ENCODE data around the gene ARIH1.

Gene ARIH1

GRCh38 chr15:72538931-72539330, 64.8 kb downstream of the ARIH1 start:
- no peak for DNase-seq (ENCODE audit: low read depth in 2 of 2)

DNA sequence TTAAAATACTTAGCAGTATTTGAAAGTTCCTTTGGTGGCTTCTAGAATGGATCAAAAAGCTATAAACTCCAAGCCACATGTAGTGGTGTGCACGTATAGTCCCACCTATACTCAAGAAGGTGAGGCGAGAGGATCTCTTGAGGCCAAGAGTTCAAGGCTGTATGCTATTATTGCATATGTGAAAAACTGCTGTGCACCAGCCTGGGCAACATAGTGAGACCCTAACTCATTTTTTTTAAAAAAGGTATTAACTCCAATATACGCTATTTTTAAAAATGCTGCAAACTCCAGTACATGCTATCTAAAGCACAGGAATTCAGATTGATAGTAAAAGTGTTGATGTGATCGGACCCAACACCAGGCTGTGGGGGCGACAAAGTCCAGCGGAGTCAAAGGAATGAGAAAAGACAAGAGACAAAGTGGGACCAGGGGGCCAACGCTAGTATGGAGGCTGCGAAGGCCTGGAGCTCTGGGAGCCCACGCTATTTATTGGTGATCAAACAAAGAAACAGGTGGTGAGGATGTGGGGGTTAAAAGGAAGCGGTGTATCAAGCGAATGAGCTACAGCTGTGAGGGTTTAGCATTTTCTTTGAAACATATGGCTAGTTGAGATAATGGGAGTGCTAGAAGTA, 66.6 kb downstream of the ARIH1 start:
- no peak for DNase-seq (ENCODE audit: low read depth in 2 of 2)

DNA sequence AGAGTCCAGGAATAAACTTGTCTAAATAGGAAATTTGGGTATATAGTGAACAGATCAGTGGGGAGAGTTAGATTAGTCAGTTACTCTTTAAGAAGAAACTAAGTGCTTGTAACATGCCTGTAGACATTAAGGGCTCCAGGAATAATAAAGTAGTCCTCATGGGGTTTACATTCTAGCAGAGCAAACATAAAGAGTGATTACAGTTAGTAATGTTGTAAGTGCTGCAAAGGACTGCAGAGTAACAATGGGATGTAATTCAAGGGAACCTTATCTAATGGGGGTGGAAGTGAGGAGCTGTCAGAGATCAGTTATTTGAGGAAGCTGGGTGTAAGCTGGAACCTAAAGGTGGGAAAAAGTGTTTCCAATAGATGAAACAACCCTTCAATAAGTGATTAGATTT, 67.5 kb downstream of the ARIH1 start:
- no peak for DNase-seq (ENCODE audit: low read depth in 2 of 2)

DNA sequence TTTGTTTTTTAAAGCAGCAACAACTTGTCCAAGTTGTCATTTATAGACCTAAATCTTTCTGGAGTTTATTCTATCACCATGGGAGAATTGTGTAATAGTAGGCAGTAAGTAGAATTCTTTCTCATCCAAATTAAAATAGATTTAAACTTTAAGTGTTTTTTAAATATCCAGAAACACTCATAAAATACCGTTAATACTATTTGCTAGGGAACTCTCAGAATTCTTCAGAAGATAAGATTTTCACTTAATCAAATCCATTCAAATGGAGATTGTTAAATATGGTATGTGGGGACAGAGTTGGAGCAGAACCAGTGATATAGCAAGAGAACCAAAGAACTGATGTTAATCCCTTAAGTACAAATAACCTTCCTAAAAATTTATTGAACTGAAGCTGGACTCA, 71.0 kb downstream of the ARIH1 start:
- DNase-seq (ENCODE audit: low read depth in 2 of 2): no peak

DNA sequence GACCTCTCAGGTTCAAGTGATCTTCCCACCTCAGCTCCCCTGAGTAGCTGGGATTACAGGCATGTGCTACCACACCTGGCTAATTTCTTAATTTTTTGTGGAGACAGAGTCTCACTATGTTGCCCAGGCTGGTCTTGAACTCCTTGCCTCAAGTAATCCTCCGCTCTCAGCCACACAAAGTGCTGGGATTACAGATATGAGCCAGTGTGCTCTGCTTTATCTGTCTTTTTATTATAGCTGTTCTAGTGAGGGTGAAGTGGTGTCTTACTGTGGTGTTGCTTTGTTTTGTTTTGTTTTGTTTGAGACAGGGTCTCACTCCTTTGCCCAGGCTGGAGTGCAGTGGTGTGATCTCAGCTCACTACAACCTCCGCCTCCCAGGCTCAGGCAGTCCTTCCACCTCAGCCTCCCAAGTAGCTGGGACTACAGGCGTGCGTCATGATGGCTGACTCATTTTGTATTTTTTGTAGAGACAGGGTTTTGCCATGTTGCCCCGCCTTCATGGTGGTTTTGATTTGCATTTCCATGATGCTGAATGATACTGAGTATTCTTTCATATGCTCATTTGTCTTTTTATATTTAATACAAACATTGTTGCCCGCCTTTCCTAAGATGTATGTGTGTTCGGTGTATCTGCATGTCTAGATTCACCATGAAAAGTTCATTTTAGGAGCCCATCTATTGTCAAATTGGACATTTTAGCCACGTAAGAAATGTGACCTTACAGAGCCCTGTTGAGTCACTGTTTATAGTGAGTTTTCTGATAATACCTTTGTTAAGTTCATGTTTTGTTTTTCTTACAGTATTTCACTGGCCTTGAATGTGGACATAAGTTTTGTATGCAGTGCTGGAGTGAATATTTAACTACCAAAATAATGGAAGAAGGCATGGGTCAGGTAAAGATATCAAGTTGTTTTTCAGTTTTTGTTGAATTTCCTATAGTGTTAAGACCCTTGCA, 80.6 kb downstream of the ARIH1 start:
- peak; percentile 11 to 21 for DNase-seq (ENCODE audit: low read depth in 2 of 2)

DNA sequence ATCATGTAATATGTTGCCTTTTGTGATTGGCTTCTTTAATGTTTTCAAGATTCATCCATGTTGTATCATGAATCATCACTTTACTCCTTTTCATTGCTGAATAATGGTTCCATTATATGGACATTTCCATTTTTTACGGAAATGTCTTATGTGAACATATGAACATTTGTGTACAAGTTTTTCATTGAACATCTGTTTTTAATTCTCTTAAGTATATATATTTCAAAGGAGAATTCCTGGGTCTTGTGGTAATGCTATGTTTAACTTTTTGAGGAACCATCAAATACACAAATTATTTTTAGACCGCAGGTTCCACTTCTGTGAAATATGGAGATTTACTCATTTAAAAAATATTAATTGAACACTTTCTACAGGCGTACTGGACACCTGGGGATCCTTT, 85.7 kb downstream of the ARIH1 start:
- DNase-seq (ENCODE audit: low read depth in 2 of 2): no peak

- no peak for DNase-seq (ENCODE audit: low read depth in 2 of 2)
Observed at GRCh38 chr15:72560458-72560857, 86.3 kb downstream of the ARIH1 start.

DNA sequence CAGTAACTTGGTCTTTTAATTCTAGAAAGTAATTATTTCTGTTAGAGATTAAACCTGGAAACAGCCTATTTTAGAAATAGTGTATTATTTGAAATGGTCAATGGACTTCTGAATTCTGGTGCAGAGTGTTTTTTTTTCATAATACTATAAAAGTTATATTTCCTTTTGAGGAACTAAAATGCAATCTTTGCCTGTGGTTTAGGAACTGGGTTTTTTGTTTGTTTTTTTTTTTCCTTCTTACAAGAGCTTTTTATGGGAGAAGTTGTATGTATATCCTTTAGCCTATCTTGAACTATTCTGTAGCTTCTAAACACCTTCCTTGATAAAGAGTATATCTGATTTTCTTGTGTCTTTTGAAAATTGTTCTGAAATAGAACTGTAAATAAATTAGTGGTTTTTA, 88.3 kb downstream of the ARIH1 start:
- no peak for DNase-seq (ENCODE audit: low read depth in 2 of 2)

GRCh38 chr15:72562878-72563277, 88.7 kb downstream of the ARIH1 start:
- DNase-seq (ENCODE audit: low read depth in 2 of 2): no peak

GRCh38 chr15:72564091-72564490, 90.0 kb downstream of the ARIH1 start:
- DNase-seq (ENCODE audit: low read depth in 2 of 2): no peak

DNA sequence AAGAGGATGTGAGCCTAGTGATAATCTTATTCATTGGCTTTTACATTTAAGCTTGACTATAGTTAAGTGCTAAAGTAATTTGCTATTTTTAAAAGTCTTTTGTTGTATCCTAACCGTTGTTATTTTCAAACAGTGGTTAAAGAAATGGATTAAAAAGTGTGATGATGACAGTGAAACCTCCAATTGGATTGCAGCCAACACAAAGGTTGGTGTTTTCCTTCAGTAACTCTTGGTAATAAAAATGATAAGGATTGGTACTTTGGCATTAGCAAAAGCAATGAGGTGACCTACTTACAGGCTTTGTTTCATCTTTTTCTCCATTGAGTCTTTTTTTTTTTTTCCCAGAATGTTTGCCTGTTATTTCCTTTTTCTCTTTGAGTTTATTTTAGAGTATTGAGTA, 92.8 kb downstream of the ARIH1 start:
- no peak for DNase-seq (ENCODE audit: low read depth in 2 of 2)

DNA sequence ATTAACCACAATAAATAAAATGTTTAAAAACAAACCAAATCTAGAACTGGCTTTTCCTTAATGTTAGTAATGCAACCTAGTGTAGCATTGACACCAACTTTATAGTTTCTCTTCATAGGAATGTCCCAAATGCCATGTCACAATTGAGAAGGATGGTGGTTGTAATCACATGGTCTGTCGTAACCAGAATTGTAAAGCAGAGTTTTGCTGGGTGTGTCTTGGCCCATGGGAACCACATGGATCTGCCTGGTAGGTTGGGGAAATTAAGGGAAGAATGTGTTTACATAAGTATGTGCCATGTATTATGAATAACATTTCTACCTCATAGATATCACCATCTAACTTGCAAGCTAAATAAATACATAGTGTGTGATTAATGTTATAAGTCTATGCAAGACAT, 95.9 kb downstream of the ARIH1 start:
- DNase-seq (ENCODE audit: low read depth in 2 of 2): no peak

GRCh38 chr15:72579814-72580213, 105.7 kb downstream of the ARIH1 start:
- no peak for DNase-seq (ENCODE audit: low read depth in 2 of 2)

DNA sequence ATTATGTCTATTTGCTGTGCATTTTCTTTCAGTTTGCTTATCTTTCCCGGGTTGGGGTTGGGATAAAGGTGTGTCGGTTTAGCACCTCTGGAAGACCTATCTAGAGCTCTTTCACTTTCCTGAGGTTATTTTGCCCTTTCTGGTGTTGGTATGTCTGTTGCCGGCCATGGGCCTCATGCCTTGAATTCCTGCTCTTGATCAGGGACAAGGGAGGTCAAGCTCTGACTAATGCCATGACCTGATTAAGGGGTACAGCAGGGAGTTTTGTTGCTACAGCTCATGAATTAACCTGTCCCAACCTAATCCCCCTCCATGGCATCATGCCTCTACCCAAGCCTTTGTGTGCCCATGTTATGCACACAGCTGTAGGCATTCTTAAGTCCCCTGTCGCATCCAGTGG, 109.9 kb downstream of the ARIH1 start:
- DNase-seq (ENCODE audit: low read depth in 2 of 2): no peak

- no peak for DNase-seq (ENCODE audit: low read depth in 2 of 2)
Observed at GRCh38 chr15:72585025-72585424, 110.9 kb downstream of the ARIH1 start.

DNA sequence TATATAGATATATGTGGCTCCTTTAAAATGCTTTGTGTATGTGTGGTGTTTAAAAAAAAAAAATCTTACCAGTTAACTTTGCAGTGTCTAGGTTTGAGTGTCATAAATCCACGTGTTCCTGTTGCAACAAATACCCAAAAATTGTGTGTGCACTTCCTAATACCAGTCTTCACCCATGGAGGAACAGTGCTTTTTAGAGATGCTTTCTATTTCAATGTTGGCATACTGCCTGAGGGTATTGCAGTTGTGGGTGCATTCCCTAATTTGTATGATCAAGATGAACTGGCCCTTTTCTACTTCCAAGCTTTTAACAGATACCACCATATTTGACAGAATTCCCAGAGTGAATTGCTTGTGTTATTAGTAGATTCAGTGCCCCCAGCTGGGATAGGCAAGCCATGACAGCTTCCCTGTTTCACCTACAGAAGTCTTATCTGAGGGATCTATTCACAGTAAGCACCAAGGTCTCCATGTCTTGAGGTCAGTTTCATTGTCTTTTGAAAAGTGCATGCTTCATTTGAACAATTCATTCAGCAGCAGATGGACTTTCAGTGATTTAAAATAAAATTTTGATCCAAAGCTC, 111.4 kb downstream of the ARIH1 start:
- DNase-seq (ENCODE audit: low read depth in 2 of 2): no peak

- DNase-seq (ENCODE audit: low read depth in 2 of 2): no peak
Observed at GRCh38 chr15:72588096-72588495, 114.0 kb downstream of the ARIH1 start.

DNA sequence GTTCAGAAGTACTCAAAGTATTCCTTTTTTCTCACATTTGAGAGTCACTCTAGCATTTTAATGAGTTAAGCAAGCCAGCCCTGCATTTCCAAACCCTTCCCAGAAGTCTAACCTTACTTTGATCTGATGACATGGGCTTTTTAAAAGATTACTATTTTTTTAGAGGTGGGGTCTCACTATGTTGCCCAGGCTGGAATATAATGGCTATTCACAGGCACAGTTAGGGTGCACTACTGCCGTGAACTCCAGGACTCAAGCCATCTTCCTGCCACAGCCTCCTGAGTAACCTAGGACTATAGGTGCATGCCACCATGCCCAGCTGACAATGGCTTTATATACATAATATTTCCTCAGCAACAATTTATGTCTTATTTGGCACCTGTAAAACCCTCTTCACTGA, 116.3 kb downstream of the ARIH1 start:
- DNase-seq (ENCODE audit: low read depth in 2 of 2): no peak

DNA sequence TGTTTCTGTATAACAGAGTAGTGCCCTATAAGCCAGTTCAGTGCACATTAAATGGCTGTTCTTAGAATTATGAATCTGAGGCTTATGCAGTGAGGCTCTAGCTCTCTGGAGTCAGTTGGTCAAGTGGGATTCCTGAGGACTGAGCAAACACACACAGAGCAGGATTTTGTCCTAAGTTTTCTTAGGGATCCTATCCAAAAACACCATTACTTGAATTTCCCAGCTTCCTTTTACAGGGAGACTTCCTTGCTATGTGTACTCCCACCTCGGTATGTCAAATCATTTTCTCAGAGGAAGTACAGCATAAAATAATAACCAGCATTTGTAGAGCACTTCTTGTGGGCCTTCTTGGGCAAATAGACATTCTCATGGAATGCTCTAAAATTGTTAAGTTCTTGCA, 117.2 kb downstream of the ARIH1 start:
- no peak for DNase-seq (ENCODE audit: low read depth in 2 of 2)

GRCh38 chr15:72592097-72592496, 118.0 kb downstream of the ARIH1 start:
- DNase-seq (ENCODE audit: low read depth in 2 of 2): no peak

DNA sequence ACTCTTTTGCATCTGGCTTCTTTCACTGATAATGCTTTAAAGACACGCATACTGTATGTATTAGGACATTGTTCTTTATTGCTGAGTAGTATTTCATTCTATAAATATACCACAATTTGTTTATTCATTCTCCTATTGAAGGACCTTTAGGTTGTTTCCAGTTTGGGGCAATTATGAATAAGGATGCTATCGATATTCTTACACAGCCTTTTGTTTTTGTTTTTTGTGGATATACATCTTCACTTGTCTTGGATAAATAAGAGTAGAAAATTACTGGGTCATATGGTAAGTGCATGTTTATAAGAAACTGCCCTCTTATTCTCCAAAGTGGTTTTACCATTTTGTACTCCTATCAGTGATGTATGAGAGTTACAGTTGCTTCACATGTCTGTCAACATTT, 118.5 kb downstream of the ARIH1 start:
- no peak for DNase-seq (ENCODE audit: low read depth in 2 of 2)

DNA sequence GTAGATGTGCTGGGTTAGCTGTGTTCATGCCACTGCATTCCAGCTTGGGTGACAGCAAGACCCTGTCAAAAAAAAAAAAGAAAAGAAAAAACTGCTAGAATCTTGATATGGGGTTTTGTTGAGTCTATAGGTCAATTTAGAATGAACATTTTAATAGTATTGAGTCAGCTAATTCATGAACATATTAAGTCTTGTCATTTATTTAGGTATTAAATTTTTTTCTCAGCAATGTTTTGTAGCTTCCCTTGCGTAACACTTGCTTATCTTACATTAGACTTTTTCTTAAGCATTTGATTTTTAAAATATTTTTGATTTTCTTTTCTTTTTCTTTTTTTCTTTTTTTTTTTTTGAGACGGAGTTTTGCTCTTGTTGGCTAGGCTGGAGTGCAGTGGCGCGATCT, 119.7 kb downstream of the ARIH1 start:
- DNase-seq (ENCODE audit: low read depth in 2 of 2): no peak
